KMS-11 (cell line): ENCODE data around the gene COL23A1.

Experiments used
- H2AFZ ChIP-seq: fragments of 200-600 bp; sonication (generic); 2 replicates; pipeline ENCODE4 v1.6.1; 2016; ENCODE audit warnings: antibody characterized with exemption, mixed run types, low read depth
- H3K27ac ChIP-seq: fragments of 200-600 bp; sonication (generic); 2 replicates; pipeline ENCODE4 v1.6.1; 2016; ENCODE audit warnings: mild to moderate bottlenecking, mixed run types
- H3K27me3 ChIP-seq: fragments of 200-600 bp; sonication (generic); 2 replicates; pipeline ENCODE4 v1.6.1; 2017; ENCODE audit warnings: mild to moderate bottlenecking, low read depth, mixed run types, moderate library complexity; ENCODE audit not compliant: insufficient read depth
- H3K36me3 ChIP-seq: fragments of 200-600 bp; sonication (generic); 2 replicates; pipeline ENCODE4 v1.6.1; 2017; ENCODE audit warnings: mild to moderate bottlenecking, mixed run types; ENCODE audit not compliant: insufficient read depth
- H3K4me1 ChIP-seq: fragments of 200-600 bp; sonication (generic); 2 replicates; pipeline ENCODE4 v1.6.1; 2016; ENCODE audit warnings: mild to moderate bottlenecking, low read depth, mixed run types; ENCODE audit not compliant: poor library complexity, severe bottlenecking
- H3K4me2 ChIP-seq: fragments of 200-600 bp; sonication (generic); 2 replicates; pipeline ENCODE4 v1.7.0; 2016; ENCODE audit warnings: mild to moderate bottlenecking, mixed run types
- H3K4me3 ChIP-seq: fragments of 200-600 bp; sonication (generic); IDR thresholded peaks from 2 replicates; pipeline ENCODE4 v1.6.1; 2017; ENCODE audit warnings: low read depth, low read length, mixed read lengths; ENCODE audit not compliant: insufficient read depth
- H3K79me2 ChIP-seq: fragments of 200-600 bp; sonication (generic); 2 replicates; pipeline ENCODE4 v1.6.1; 2016; ENCODE audit warnings: low read depth, mixed run types; ENCODE audit not compliant: insufficient read depth
- H3K9ac ChIP-seq: fragments of 200-600 bp; sonication (generic); 2 replicates; pipeline ENCODE4 v1.6.1; 2016; ENCODE audit warnings: mild to moderate bottlenecking, mixed run types
- H4K20me1 ChIP-seq: fragments of 200-600 bp; sonication (generic); 2 replicates; pipeline ENCODE4 v1.6.1; 2016; ENCODE audit warnings: mild to moderate bottlenecking, mixed run types; ENCODE audit not compliant: insufficient read depth
- TF ChIP-seq, protein P1 (sequence below): fragments of 200-600 bp; sonication (generic); conservative IDR thresholded peaks from 2 replicates; pipeline ENCODE4 v1.6.1; 2017; ENCODE audit warnings: low read depth, mild to moderate bottlenecking, antibody characterized with exemption, low read length, moderate library complexity, mixed read lengths

COL23A1 gene

DNA sequence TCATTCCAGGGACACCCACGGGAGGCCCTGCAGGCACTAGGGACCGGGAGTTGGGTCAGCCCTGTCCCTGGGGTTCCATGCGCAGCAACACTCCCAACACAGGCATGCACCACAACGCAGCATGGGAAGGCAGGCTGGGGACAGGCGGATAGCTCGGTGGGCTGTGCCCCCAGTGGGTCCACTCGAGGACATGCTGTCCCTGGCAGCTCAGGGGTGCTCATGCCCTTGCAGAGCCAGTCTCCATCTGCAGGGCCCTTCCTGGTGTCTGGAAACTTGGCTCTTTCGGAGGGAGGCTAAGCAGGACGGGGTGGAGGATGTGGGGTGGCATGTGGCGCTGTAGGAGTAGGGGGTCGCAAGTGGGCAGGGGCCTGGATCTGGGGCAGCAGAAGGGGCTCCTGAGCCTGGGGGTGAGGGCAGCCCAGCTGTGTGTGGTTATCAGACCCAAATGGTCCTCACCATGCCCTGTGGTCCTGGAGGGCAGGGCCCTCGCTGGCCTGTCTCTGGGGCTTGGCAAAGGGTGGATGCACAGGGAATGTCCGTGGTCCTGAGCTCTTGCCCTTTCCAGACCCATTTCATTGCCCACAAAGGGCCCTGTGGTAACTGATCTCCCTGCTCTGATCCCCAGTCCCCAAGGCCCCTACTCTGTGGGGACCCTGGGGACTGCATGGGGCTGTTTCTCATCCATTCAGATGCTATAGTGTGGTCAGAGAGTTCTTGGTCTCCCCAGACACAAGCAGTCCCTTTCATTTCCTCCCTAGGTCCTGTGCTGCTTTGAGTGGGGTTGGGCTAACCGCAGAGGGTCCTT is 267.3 kb downstream of the COL23A1 start:
- Histone ChIP-seq H3K9ac (no peak overlapping the region), H2AFZ (no peak overlapping the region), H3K79me2 (no peaks in the 10 kb centered on the region), H3K4me1 (no peaks in the 10 kb centered on the region), H3K27me3 (peaks cover 3% of the 10 kb centered on the region; the same call in 1 of the 2 replicates), H3K36me3 (no peaks in the 10 kb centered on the region), H3K27ac (no peak overlapping the region), H3K4me3 (no peak overlapping the region), H4K20me1 (no peaks in the 10 kb centered on the region), H3K4me2 (no peak overlapping the region)
- TF ChIP-seq, protein P1, sequence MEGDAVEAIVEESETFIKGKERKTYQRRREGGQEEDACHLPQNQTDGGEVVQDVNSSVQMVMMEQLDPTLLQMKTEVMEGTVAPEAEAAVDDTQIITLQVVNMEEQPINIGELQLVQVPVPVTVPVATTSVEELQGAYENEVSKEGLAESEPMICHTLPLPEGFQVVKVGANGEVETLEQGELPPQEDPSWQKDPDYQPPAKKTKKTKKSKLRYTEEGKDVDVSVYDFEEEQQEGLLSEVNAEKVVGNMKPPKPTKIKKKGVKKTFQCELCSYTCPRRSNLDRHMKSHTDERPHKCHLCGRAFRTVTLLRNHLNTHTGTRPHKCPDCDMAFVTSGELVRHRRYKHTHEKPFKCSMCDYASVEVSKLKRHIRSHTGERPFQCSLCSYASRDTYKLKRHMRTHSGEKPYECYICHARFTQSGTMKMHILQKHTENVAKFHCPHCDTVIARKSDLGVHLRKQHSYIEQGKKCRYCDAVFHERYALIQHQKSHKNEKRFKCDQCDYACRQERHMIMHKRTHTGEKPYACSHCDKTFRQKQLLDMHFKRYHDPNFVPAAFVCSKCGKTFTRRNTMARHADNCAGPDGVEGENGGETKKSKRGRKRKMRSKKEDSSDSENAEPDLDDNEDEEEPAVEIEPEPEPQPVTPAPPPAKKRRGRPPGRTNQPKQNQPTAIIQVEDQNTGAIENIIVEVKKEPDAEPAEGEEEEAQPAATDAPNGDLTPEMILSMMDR = no peak

DNA sequence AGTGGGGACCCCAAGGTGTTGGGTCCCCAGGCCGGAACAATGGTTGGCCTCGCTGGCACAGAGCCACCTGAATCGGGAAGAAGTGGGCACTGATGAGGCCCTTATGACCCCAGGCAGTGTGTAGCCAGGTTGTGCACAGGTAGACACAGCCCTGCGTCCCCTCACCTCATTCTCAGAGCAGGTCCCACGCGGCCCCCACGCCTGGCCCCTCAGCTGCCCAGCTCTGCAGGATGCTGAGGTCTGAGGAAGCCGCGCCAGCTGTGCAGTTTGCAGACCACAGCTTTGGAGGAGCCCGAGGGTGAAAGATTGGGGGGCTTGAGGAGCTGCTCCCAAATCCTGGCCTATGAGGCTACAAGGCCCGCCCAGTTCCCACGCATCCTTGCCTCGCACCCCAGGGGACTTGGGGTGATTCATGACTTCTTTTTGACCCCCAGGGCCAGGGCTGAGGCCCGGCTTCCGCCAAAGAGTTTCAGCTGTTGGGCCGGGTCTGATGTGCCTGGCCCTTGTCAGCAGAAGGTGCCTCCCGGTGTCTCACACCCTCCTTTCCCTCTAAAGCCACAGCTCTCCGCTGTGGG is 269.8 kb downstream of the COL23A1 start:
- no peaks in the 10 kb centered on the region for H3K36me3 ChIP-seq
- H2AFZ ChIP-seq = no peak overlapping the region
- H3K4me1 ChIP-seq = no peaks in the 10 kb centered on the region
- H3K4me3 ChIP-seq = no peak overlapping the region
- no peak overlapping the region for H3K4me2 ChIP-seq
- no peaks in the 10 kb centered on the region for H3K79me2 ChIP-seq
- H3K9ac ChIP-seq = no peak overlapping the region
- H3K27ac ChIP-seq = no peak overlapping the region
- TF ChIP-seq, protein P1 = no peak
- no peaks in the 10 kb centered on the region for H4K20me1 ChIP-seq
- H3K27me3 ChIP-seq = no peaks in the 10 kb centered on the region

DNA sequence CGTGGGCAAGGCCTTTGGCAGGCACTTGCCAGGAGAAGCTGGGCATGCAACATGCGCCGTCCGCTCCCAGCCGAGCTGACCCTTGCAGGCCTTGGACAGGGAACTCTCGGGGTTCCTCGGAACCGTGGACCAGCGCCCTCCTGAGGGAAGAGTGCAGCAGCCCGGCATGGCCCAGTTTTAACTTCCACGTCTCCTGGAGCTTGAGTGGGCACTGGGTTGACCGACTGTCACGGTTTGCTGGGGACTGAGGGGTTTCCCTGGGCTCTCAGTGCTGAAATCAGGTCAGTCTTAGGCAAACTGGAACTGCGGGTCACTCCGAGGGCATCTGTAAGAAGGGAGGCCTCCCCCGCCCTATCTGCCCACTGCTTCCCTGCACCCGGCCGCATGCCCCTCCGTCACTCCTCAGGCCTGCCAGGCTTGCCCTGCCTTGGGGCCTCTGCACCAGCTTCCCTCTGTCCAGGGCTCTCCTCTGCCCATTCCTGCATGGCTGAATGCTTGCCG is 270.6 kb downstream of the COL23A1 start:
- H4K20me1 ChIP-seq = no peaks in the 10 kb centered on the region
- H3K9ac ChIP-seq = no peak overlapping the region
- TF ChIP-seq, protein P1 = no peak
- H2AFZ ChIP-seq = no peak overlapping the region
- no peaks in the 10 kb centered on the region for H3K4me1 ChIP-seq
- no peaks in the 10 kb centered on the region for H3K36me3 ChIP-seq
- H3K4me3 ChIP-seq = no peak overlapping the region
- no peak overlapping the region for H3K27ac ChIP-seq
- H3K79me2 ChIP-seq = no peaks in the 10 kb centered on the region
- no peak overlapping the region for H3K4me2 ChIP-seq
- H3K27me3 ChIP-seq = no peaks in the 10 kb centered on the region

DNA sequence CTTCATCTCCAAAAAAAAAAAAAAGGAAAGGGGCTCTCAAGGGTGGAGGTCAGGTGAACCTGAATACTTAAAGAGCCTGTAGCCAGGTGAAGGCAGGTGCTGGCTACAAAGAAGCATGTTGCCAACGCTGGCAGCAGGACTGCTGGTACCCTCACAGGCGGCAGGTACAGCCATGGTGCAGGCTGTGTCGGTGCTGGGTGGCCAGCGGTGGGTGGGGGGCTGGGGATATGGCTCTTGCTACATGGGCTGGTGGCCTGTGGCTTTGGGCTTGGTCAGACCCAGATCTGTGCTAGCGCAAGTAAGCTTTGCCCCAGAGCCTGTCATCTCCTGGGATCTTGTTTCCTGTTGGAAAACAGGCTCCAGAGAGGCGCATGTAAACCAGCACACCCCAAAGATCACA is 271.3 kb downstream of the COL23A1 start:
- no peak overlapping the region for H3K27ac ChIP-seq
- no peaks in the 10 kb centered on the region for H3K27me3 ChIP-seq
- no peak overlapping the region for H2AFZ ChIP-seq
- no peak overlapping the region for H3K4me3 ChIP-seq
- no peaks in the 10 kb centered on the region for H3K79me2 ChIP-seq
- no peaks in the 10 kb centered on the region for H4K20me1 ChIP-seq
- H3K4me1 ChIP-seq = no peaks in the 10 kb centered on the region
- no peaks in the 10 kb centered on the region for H3K36me3 ChIP-seq
- TF ChIP-seq, protein P1 = no peak
- no peak overlapping the region for H3K4me2 ChIP-seq
- H3K9ac ChIP-seq = no peak overlapping the region
